ENCODE data around the gene ZNF845. TPM values are rescaled to one million over a fixed set of nuclear protein-coding genes. Genes with fewer than 3 reads are reported as not detected.

The ZNF845 gene
- total and polyA plus RNA-seq, 2 of the 4 experiments (the other 2 are of a cell fraction): 1.2 to 9.5 TPM

DNA sequence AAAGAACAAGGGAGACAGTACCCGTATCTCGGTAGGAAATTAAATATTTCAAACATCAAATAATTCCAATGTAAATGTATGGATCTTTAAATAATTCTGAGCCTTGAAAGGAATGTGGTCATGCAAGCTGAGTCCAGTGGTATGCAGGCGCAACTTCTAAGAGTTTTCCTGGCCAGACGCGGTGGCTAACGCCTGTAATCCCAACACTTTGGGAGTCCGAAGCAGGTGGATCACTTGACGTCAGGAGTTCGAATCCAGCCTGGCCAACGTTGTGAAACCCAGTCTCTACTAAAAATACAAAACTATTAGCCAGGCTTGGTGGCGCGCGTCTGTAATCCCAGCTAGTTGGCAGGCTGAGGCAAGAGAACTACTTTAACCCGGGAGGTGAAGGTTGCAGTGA is 1.1 kb upstream of the ZNF845 start:
- dilution Hi-C loops (cut with HindIII; ENCODE audit: low sequenced_read_pairs, unreplicated experiment) (no loop called here), intact Hi-C loops (cut with micrococcal nuclease) (loop anchor here (2.0 to 10.0 kb wide), 3 partner anchors 78 to 762 kb away; partner anchors contain the start of gene ZNF677), in situ Hi-C loops (cut with MboI; ENCODE audit: low sequenced_read_pairs) (no loop called here)
- Histone ChIP-seq H3K9me1 (ENCODE audit: insufficient read depth, low read length) (no peaks in the 10 kb centered on the region), H3K4me1 (ENCODE audit: control insufficient read depth, insufficient read depth, low read length) (peaks cover 1% of the 10 kb centered on the region; the same call in 1 of the 2 replicates), H3K27me3 (ENCODE audit: control insufficient read depth, insufficient read depth, low read length) (no peaks in the 10 kb centered on the region), H2BK20ac (ENCODE audit: low read depth, low read length) (no peak overlapping the region), H3K14ac (replicated peaks; ENCODE audit: low read depth, low read length) (no peak overlapping the region), H3K79me1 (ENCODE audit: low read depth in 1 of 2, low read length in 2 of 2) (peaks cover 8 to 12% of the 10 kb centered on the region in 2 experiments; a peak in 3 of 4 replicates), H2BK15ac (ENCODE audit: low read depth, low read length) (no peak overlapping the region), H2AK5ac (ENCODE audit: low read depth, low read length) (no peak overlapping the region), H4K20me1 (ENCODE audit: insufficient read depth, low read length) (no peaks in the 10 kb centered on the region), H3K4ac (ENCODE audit: low read depth, low read length) (no peak overlapping the region), H4K91ac (ENCODE audit: insufficient read depth, low read depth, low read length) (no peak overlapping the region), H3K36me3 (ENCODE audit: control insufficient read depth, insufficient read depth, low read length) (no peaks in the 10 kb centered on the region; the same call in 1 of the 2 replicates), H2AFZ (replicated peaks; ENCODE audit: low read length, poor library complexity) (peak overlapping the region; percentile 70), H4K5ac (ENCODE audit: low read depth, low read length) (no peak overlapping the region), H4K8ac (ENCODE audit: low read depth in 2 of 2, low read length in 2 of 2) (no peak overlapping the region), H2AK9ac (replicated peaks; ENCODE audit: low read depth, low read length, poor library complexity) (no peak overlapping the region), H3K27ac (ENCODE audit: insufficient read depth, low read length) (no peak overlapping the region), H3K56ac (ENCODE audit: extremely low read depth, insufficient read depth, low read length) (no peak overlapping the region), H3K4me3 (ENCODE audit: insufficient read depth, low read depth, low read length) (no peak overlapping the region), H3K23ac (ENCODE audit: low read depth, low read length) (no peak overlapping the region), H3K18ac (ENCODE audit: low read depth, low read length) (no peak overlapping the region), H2BK120ac (ENCODE audit: low read depth, low read length) (no peak overlapping the region), H3K4me2 (ENCODE audit: low read depth, low read length) (peak overlapping the region; percentile 44; the same call in 1 of the 2 replicates), H2BK5ac (ENCODE audit: low read depth, low read length, poor library complexity, severe bottlenecking) (no peak overlapping the region), H3K9ac (ENCODE audit: low read depth, low read length) (no peak overlapping the region), H3K9me3 (ENCODE audit: control insufficient read depth, insufficient read depth, low read length) (peaks cover 5% of the 10 kb centered on the region; the same call in 1 of the 2 replicates)
- DNase-seq: no peak
- ATAC-seq (ENCODE audit: low read depth): no peak
- WGBS, 2 experiments (ENCODE audit: extremely low coverage in 2 of 2, insufficient read length in 1 of 2): 72% methylated on average over 5 of the region's 14 CpGs; no CpG with 5 or more reads in 1 of the 2 experiments
- ChIA-PET POLR2A (ENCODE audit: unreplicated experiment) (no interaction called here), CTCF (no interaction called here)
- BruUV-seq (replicated peaks): no TSS peak
- TF ChIP-seq MXI1 (IDR thresholded peaks at IDR 0.05; ENCODE audit: borderline replicate concordance, low read depth, low read length) (no peak), FOS (IDR thresholded peaks at IDR 0.05; ENCODE audit: low read depth, low read length) (no peak), CHD1 (IDR thresholded peaks at IDR 0.05; ENCODE audit: low read depth, low read length) (no peak), POLR2A (IDR thresholded peaks at IDR 0.05; ENCODE audit: low read depth, low read length) (no peak), NFE2L2 (IDR thresholded peaks at IDR 0.05; ENCODE audit: low read depth, low read length) (no peak), CEBPB (IDR thresholded peaks at IDR 0.05; ENCODE audit: low read depth, low read length) (no peak), BHLHE40 (IDR thresholded peaks at IDR 0.05; ENCODE audit: low read depth, low read length) (no peak), MAFK (IDR thresholded peaks at IDR 0.05; ENCODE audit: low read depth, low read length) (no peak)
- TF ChIP-seq, protein P1, sequence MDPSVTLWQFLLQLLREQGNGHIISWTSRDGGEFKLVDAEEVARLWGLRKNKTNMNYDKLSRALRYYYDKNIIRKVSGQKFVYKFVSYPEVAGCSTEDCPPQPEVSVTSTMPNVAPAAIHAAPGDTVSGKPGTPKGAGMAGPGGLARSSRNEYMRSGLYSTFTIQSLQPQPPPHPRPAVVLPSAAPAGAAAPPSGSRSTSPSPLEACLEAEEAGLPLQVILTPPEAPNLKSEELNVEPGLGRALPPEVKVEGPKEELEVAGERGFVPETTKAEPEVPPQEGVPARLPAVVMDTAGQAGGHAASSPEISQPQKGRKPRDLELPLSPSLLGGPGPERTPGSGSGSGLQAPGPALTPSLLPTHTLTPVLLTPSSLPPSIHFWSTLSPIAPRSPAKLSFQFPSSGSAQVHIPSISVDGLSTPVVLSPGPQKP (IDR thresholded peaks at IDR 0.05; ENCODE audit: borderline replicate concordance, low read depth, low read length): no peak
